ENCODE data around the gene KIZ.

Gene KIZ

GRCh38 chr20:21109144-21109543 lies 16.7 kb upstream of the KIZ start:
- H3K36me3 ChIP-seq (ENCODE audit: control insufficient read depth in 1 of 2, insufficient read depth in 2 of 2, low read length in 2 of 2) = no peaks in the 10 kb centered on the region
- H3K4ac ChIP-seq (ENCODE audit: low read depth, low read length) = no peak overlapping the region
- H3K23ac ChIP-seq (ENCODE audit: low read length) = no peak overlapping the region
- no peak overlapping the region for H4K91ac ChIP-seq (ENCODE audit: low read depth, low read length)
- no peak overlapping the region for H2BK120ac ChIP-seq (ENCODE audit: insufficient read depth, low read length, poor library complexity)
- H3K27ac ChIP-seq (ENCODE audit: low read depth, low read length) = no peak overlapping the region
- H3K18ac ChIP-seq (ENCODE audit: low read length) = no peak overlapping the region
- H3K79me2 ChIP-seq (ENCODE audit: control insufficient read depth, insufficient read depth, low read length, poor library complexity) = no peaks in the 10 kb centered on the region
- H3K4me2 ChIP-seq (ENCODE audit: low read length) = no peak overlapping the region
- peak; percentile 45 to 71 for DNase-seq
- no peak overlapping the region for H2BK12ac ChIP-seq (ENCODE audit: low read length)
- no CpG with 5 or more reads among the region's 2 CpGs for WGBS (ENCODE audit: extremely low coverage, insufficient coverage, insufficient read length)
- H3K4me1 ChIP-seq (ENCODE audit: control insufficient read depth in 1 of 2, insufficient read depth in 2 of 2, low read length in 2 of 2) = peaks cover 0 to 3% of the 10 kb centered on the region in 2 experiments
- peaks cover 4% of the 10 kb centered on the region for H3K9me3 ChIP-seq (ENCODE audit: insufficient read depth, low read depth, low read length)
- H3K4me3 ChIP-seq (ENCODE audit: low read depth, low read length) = no peak overlapping the region
- peaks cover 27% of the 10 kb centered on the region for H3K27me3 ChIP-seq (ENCODE audit: insufficient read depth, low read length)
- H2AK5ac ChIP-seq (ENCODE audit: low read length) = no peak overlapping the region
- H2BK5ac ChIP-seq (ENCODE audit: low read depth, low read length, poor library complexity) = no peak overlapping the region
- H4K8ac ChIP-seq (ENCODE audit: low read depth, low read length) = no peak overlapping the region
- H3K14ac ChIP-seq (ENCODE audit: low read length) = no peak overlapping the region
- no peak overlapping the region for H2AFZ ChIP-seq (ENCODE audit: insufficient read depth, low read length, poor library complexity)
- no peak overlapping the region for H4K12ac ChIP-seq (ENCODE audit: low read depth, low read length)
- H3K9ac ChIP-seq (ENCODE audit: low read length) = no peak overlapping the region
- no peaks in the 10 kb centered on the region for H3K79me1 ChIP-seq (ENCODE audit: low read length)

GRCh38 chr20:21110811-21111210 lies 15.1 kb upstream of the KIZ start:
- Histone ChIP-seq H3K79me2 (ENCODE audit: control insufficient read depth, insufficient read depth, low read length, poor library complexity) (no peaks in the 10 kb centered on the region), H3K27ac (ENCODE audit: low read depth, low read length) (no peak overlapping the region), H3K9ac (ENCODE audit: low read length) (no peak overlapping the region), H2BK120ac (ENCODE audit: insufficient read depth, low read length, poor library complexity) (no peak overlapping the region), H3K36me3 (ENCODE audit: control insufficient read depth in 1 of 2, insufficient read depth in 2 of 2, low read length in 2 of 2) (no peaks in the 10 kb centered on the region), H2AFZ (ENCODE audit: insufficient read depth, low read length, poor library complexity) (no peak overlapping the region), H3K4ac (ENCODE audit: low read depth, low read length) (no peak overlapping the region), H3K23ac (ENCODE audit: low read length) (no peak overlapping the region), H3K79me1 (ENCODE audit: low read length) (no peaks in the 10 kb centered on the region), H3K4me2 (ENCODE audit: low read length) (no peak overlapping the region), H2BK5ac (ENCODE audit: low read depth, low read length, poor library complexity) (no peak overlapping the region), H3K4me1 (ENCODE audit: control insufficient read depth in 1 of 2, insufficient read depth in 2 of 2, low read length in 2 of 2) (peaks cover 0 to 3% of the 10 kb centered on the region in 2 experiments), H4K8ac (ENCODE audit: low read depth, low read length) (no peak overlapping the region), H3K9me3 (ENCODE audit: insufficient read depth, low read depth, low read length) (peaks cover 4% of the 10 kb centered on the region), H4K91ac (ENCODE audit: low read depth, low read length) (no peak overlapping the region), H3K4me3 (ENCODE audit: low read depth, low read length) (no peak overlapping the region), H2AK5ac (ENCODE audit: low read length) (no peak overlapping the region), H4K12ac (ENCODE audit: low read depth, low read length) (no peak overlapping the region), H2BK12ac (ENCODE audit: low read length) (no peak overlapping the region), H3K27me3 (ENCODE audit: insufficient read depth, low read length) (peaks cover 11% of the 10 kb centered on the region), H3K18ac (ENCODE audit: low read length) (no peak overlapping the region), H3K14ac (ENCODE audit: low read length) (no peak overlapping the region)
- no peak for DNase-seq
- no CpG with 5 or more reads among the region's 1 CpG for WGBS (ENCODE audit: extremely low coverage, insufficient coverage, insufficient read length)

- Histone ChIP-seq H3K4me2 (ENCODE audit: low read length) (no peak overlapping the region), H3K79me2 (ENCODE audit: control insufficient read depth, insufficient read depth, low read length, poor library complexity) (no peaks in the 10 kb centered on the region), H3K9ac (ENCODE audit: low read length) (no peak overlapping the region), H4K12ac (ENCODE audit: low read depth, low read length) (no peak overlapping the region), H3K4me1 (ENCODE audit: control insufficient read depth in 1 of 2, insufficient read depth in 2 of 2, low read length in 2 of 2) (no peaks in the 10 kb centered on the region), H3K14ac (ENCODE audit: low read length) (no peak overlapping the region), H3K4me3 (ENCODE audit: low read depth, low read length) (no peak overlapping the region), H2AK5ac (ENCODE audit: low read length) (no peak overlapping the region), H4K8ac (ENCODE audit: low read depth, low read length) (no peak overlapping the region), H3K23ac (ENCODE audit: low read length) (no peak overlapping the region), H3K9me3 (ENCODE audit: insufficient read depth, low read depth, low read length) (no peaks in the 10 kb centered on the region), H3K27me3 (ENCODE audit: insufficient read depth, low read length) (peaks cover 5% of the 10 kb centered on the region), H3K27ac (ENCODE audit: low read depth, low read length) (no peak overlapping the region), H3K4ac (ENCODE audit: low read depth, low read length) (no peak overlapping the region), H3K18ac (ENCODE audit: low read length) (no peak overlapping the region), H3K36me3 (ENCODE audit: control insufficient read depth in 1 of 2, insufficient read depth in 2 of 2, low read length in 2 of 2) (no peaks in the 10 kb centered on the region), H2AFZ (ENCODE audit: insufficient read depth, low read length, poor library complexity) (no peak overlapping the region), H2BK12ac (ENCODE audit: low read length) (no peak overlapping the region), H4K91ac (ENCODE audit: low read depth, low read length) (no peak overlapping the region), H3K79me1 (ENCODE audit: low read length) (no peaks in the 10 kb centered on the region), H2BK120ac (ENCODE audit: insufficient read depth, low read length, poor library complexity) (no peak overlapping the region), H2BK5ac (ENCODE audit: low read depth, low read length, poor library complexity) (no peak overlapping the region)
- WGBS (ENCODE audit: extremely low coverage, insufficient coverage, insufficient read length) = no CpG with 5 or more reads among the region's 2 CpGs
- no peak for DNase-seq
Observed at GRCh38 chr20:21111416-21111815, 14.5 kb upstream of the KIZ start.

DNA sequence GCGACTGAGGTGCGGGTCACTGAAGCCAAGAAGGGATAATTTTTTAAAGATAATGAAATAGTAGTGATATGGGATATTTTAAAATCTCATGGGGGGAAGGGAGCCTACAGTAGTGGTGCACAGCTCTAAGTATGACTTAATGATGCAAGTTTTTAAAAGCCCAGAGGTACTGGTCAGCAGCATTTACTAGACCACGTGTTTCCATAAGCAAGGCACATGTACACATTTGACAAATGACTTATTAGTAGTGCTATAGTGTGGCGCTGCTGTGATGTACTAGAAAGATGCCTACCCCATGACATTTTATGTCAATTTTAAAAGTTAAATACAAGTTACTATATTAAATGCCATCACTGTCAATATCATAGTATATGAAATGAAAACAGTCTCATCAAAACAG lies 12.2 kb upstream of the KIZ start:
- DNase-seq = no peak
- Histone ChIP-seq H3K79me1 (ENCODE audit: low read length) (no peaks in the 10 kb centered on the region), H3K9me3 (ENCODE audit: insufficient read depth, low read depth, low read length) (no peaks in the 10 kb centered on the region), H3K27ac (ENCODE audit: low read depth, low read length) (no peak overlapping the region), H3K4me2 (ENCODE audit: low read length) (no peak overlapping the region), H3K9ac (ENCODE audit: low read length) (no peak overlapping the region), H2AFZ (ENCODE audit: insufficient read depth, low read length, poor library complexity) (no peak overlapping the region), H4K8ac (ENCODE audit: low read depth, low read length) (no peak overlapping the region), H3K4ac (ENCODE audit: low read depth, low read length) (no peak overlapping the region), H4K12ac (ENCODE audit: low read depth, low read length) (no peak overlapping the region), H2BK120ac (ENCODE audit: insufficient read depth, low read length, poor library complexity) (no peak overlapping the region), H3K18ac (ENCODE audit: low read length) (no peak overlapping the region), H3K14ac (ENCODE audit: low read length) (no peak overlapping the region), H3K23ac (ENCODE audit: low read length) (no peak overlapping the region), H2BK12ac (ENCODE audit: low read length) (no peak overlapping the region), H3K79me2 (ENCODE audit: control insufficient read depth, insufficient read depth, low read length, poor library complexity) (no peaks in the 10 kb centered on the region), H3K4me3 (ENCODE audit: low read depth, low read length) (no peak overlapping the region), H2BK5ac (ENCODE audit: low read depth, low read length, poor library complexity) (no peak overlapping the region), H2AK5ac (ENCODE audit: low read length) (no peak overlapping the region), H4K91ac (ENCODE audit: low read depth, low read length) (no peak overlapping the region), H3K27me3 (ENCODE audit: insufficient read depth, low read length) (no peaks in the 10 kb centered on the region), H3K4me1 (ENCODE audit: control insufficient read depth in 1 of 2, insufficient read depth in 2 of 2, low read length in 2 of 2) (no peaks in the 10 kb centered on the region), H3K36me3 (ENCODE audit: control insufficient read depth in 1 of 2, insufficient read depth in 2 of 2, low read length in 2 of 2) (no peaks in the 10 kb centered on the region)
- WGBS (ENCODE audit: extremely low coverage, insufficient coverage, insufficient read length) = no CpG with 5 or more reads among the region's 4 CpGs
